Mesendoderm (in vitro differentiated cells): ENCODE results near the gene ATG9A.
A peak's percentile ranks its signal among the peaks of the same experiment; 100 is the strongest.

Experiments
- DNase-seq: peaks from one replicate; pipeline ENCODE4 v3.0.0; 2013
- H2AK5ac ChIP-seq: 2 replicates; pipeline ENCODE4 v1.6.1; 2013; ENCODE audit warnings: low read length, inconsistent platforms
- H2BK120ac ChIP-seq: 2 replicates; pipeline ENCODE4 v1.6.1; 2013; ENCODE audit warnings: low read depth, mild to moderate bottlenecking, low read length, moderate library complexity, mixed read lengths
- H2BK15ac ChIP-seq: replicated peaks from 2 replicates; pipeline ENCODE4 v1.6.1; 2013; ENCODE audit warnings: low read depth, mild to moderate bottlenecking, moderate library complexity
- H2BK5ac ChIP-seq: 2 replicates; pipeline ENCODE4 v1.6.1; 2013; ENCODE audit warnings: low read length, inconsistent platforms
- H3K18ac ChIP-seq: 2 replicates; pipeline ENCODE4 v1.6.1; 2013; ENCODE audit warnings: mild to moderate bottlenecking, low read length, mixed read lengths
- H3K23ac ChIP-seq: one replicate; pipeline ENCODE4 v1.6.1; 2013; ENCODE audit warnings: low read length
- H3K27ac ChIP-seq: 2 replicates; pipeline ENCODE4 v1.5.1; 2013; ENCODE audit warnings: low read depth, mild to moderate bottlenecking, inconsistent platforms, low read length, moderate library complexity
- H3K27me3 ChIP-seq: 2 replicates; pipeline ENCODE4 v1.6.1; 2013; ENCODE audit warnings: low read length, control low read depth, mild to moderate bottlenecking, inconsistent platforms; ENCODE audit not compliant: insufficient read depth, poor library complexity
- H3K36me3 ChIP-seq: 2 replicates; pipeline ENCODE4 v1.6.1; 2013; ENCODE audit warnings: low read length, inconsistent platforms; ENCODE audit not compliant: control insufficient read depth, insufficient read depth
- H3K4ac ChIP-seq: one replicate; pipeline ENCODE4 v1.6.1; 2013; ENCODE audit warnings: low read depth, mild to moderate bottlenecking, low read length, moderate library complexity
- H3K4me1 ChIP-seq: 2 replicates; pipeline ENCODE4 v1.6.1; 2013; ENCODE audit warnings: low read depth, low read length, inconsistent platforms; ENCODE audit not compliant: control insufficient read depth
- H3K4me2 ChIP-seq: 2 replicates; pipeline ENCODE4 v1.6.1; 2013; ENCODE audit warnings: low read length
- H3K4me3 ChIP-seq: 2 replicates; pipeline ENCODE4 v1.5.1; 2013; ENCODE audit warnings: mild to moderate bottlenecking, low read length
- H3K56ac ChIP-seq: one replicate; pipeline ENCODE4 v1.6.1; 2013; ENCODE audit warnings: low read length
- H3K79me1 ChIP-seq: 2 replicates; pipeline ENCODE4 v1.6.1; 2013; ENCODE audit warnings: low read length, inconsistent platforms
- H3K79me2 ChIP-seq: 2 replicates; pipeline ENCODE4 v1.6.1; 2013; ENCODE audit warnings: mild to moderate bottlenecking, low read length; ENCODE audit not compliant: control insufficient read depth, insufficient read depth
- H3K9ac ChIP-seq: 2 replicates; pipeline ENCODE4 v1.6.1; 2013; ENCODE audit warnings: low read length, inconsistent platforms
- H4K5ac ChIP-seq: one replicate; pipeline ENCODE4 v1.6.1; 2013; ENCODE audit warnings: low read length
- H4K8ac ChIP-seq: one replicate; pipeline ENCODE4 v1.6.1; 2013; ENCODE audit warnings: low read depth, mild to moderate bottlenecking, control low read depth, low read length, moderate library complexity
- WGBS: extraction: QIAGEN DNeasy Blood & Tissue Kit; methylation state at CpG from one replicate; pipeline ENCODE4 v1.1.7; 2013; ENCODE audit warnings: low lambda C conversion rate, missing lambda C conversion rate; ENCODE audit not compliant: insufficient coverage; ENCODE audit errors: extremely low coverage; 5-methylcytosine and 5-hydroxymethylcytosine counted together

The ATG9A gene

DNA sequence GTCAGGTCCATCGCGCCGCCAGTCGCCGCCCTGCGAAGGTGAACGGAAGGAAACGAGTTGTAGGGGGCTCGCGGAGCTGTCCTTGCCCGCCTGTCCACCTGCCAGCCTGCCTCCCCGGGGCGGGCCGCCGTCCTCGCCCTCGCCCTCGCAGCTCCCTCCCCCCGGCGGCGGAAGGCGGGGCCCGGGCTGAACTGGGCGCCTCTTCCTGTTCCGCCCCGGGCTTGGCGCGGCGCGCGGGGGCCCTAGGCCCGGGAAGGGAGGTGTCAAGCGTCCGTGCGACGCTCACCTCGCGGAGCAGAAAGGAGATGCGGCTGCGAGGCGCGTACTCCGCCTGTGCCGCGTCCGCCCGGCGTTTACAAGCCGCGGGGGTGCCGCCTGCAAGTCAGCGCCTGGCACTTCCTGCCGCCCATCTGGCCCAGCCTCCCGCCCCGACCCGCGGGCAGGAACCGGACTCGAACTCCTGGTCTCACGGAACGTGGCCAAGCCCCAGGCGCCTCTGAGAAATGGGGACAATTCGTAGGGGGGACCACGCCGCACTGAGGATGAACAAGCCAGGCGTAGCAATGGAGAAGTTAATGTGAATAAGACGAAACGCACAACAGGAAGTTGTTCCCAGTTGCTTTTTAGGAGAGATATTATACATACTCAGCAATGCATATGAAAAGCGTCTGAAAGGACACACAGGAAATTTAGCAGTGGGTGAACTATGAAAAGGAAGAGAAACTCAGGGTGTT is 52.5 kb downstream of the ATG9A start, which contains the start of gene CNPPD1:
CNPPD1 (minus strand) TSS at position 108 of the 734 bp plus-strand sequence; CDS start at position 11, 97 bp downstream.
- Histone ChIP-seq H3K27ac (peak within 1 kb of the TSS; percentile 90), H2BK5ac (peak within 1 kb of the TSS; percentile 89), H3K79me2 (peaks cover 2% of the 10 kb centered on the region), H3K27me3 (no peaks in the 10 kb centered on the region), H3K23ac (no peak within 1 kb of the TSS), H3K56ac (peak within 1 kb of the TSS; percentile 83), H3K4me1 (peaks cover 3% of the 10 kb centered on the region), H3K79me1 (peaks cover 15% of the 10 kb centered on the region), H2BK120ac (no peak within 1 kb of the TSS), H3K36me3 (peaks cover 1% of the 10 kb centered on the region), H3K9ac (peak within 1 kb of the TSS; percentile 98), H3K4ac (peak within 1 kb of the TSS; percentile 8), H3K4me3 (peak within 1 kb of the TSS; percentile 95), H3K18ac (peak within 1 kb of the TSS; percentile 70), H2AK5ac (no peak within 1 kb of the TSS), H3K4me2 (peak within 1 kb of the TSS; percentile 97), H4K8ac (no peak within 1 kb of the TSS), H2BK15ac (no peak within 1 kb of the TSS), H4K5ac (no peak within 1 kb of the TSS)
- WGBS, result no CpG with 5 or more reads among the region's 69 CpGs
- DNase-seq, result peak; percentile 88

DNA sequence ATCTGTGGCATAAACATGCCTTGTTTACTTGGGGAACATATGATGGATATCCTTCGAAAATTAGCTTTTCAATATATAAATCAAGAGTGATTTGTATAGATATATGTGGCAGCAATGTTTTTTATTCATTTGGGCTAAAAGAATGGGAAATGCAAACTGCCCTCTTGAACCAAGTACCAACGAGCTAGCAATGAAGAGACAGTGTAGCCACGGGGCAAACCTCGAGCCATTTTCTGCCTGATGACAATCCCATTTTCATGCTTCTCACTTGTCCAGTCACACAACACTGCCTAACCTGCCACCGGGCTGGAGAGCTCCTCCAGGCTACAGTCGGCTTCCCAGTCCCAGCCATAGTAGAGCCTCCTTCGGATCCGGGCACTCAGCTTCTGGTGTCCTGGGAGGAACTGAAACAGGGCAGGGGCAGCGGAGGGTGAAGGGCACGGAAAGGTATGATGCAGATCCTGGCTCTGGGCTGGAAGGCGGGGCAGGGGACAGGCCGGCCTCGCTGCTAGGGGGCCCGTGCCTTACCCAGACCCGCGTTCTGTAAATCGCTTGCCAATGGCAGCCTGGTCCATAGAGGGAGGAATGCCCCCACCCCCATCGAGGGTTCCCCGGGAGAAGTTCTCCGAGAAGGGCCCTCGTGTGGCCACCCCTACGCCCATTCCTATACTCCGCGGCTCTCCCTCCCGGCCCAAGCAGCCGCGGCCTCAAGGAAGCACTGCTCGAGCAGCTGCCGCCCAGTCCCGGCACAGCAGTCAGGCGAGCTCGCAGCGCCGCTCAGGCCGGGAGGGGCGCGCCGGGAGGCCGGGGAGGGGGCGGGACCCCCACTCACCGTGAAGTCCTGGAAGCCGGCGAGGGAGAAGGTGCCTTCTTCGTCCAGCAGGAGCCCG is 53.3 kb downstream of the ATG9A start:
- peak overlapping the region; percentile 83 for H3K56ac ChIP-seq
- peaks cover 1% of the 10 kb centered on the region for H3K36me3 ChIP-seq
- no peak overlapping the region for H3K4ac ChIP-seq
- peak overlapping the region; percentile 97 for H3K4me2 ChIP-seq
- peak overlapping the region; percentile 70 for H3K18ac ChIP-seq
- no peak overlapping the region for H4K5ac ChIP-seq
- H2AK5ac ChIP-seq, result no peak overlapping the region
- peak overlapping the region; percentile 95 for H3K4me3 ChIP-seq
- peak overlapping the region; percentile 79 for H3K27ac ChIP-seq
- H4K8ac ChIP-seq, result no peak overlapping the region
- H3K4me1 ChIP-seq, result peaks cover 3% of the 10 kb centered on the region
- H2BK15ac ChIP-seq, result no peak overlapping the region
- H2BK5ac ChIP-seq, result no peak overlapping the region
- no peak overlapping the region for H2BK120ac ChIP-seq
- H3K27me3 ChIP-seq, result no peaks in the 10 kb centered on the region
- H3K9ac ChIP-seq, result peak overlapping the region; percentile 98
- peaks cover 2% of the 10 kb centered on the region for H3K79me2 ChIP-seq
- H3K23ac ChIP-seq, result no peak overlapping the region
- DNase-seq, result peak; percentile 70
- peaks cover 15% of the 10 kb centered on the region for H3K79me1 ChIP-seq
- WGBS, result no CpG with 5 or more reads among the region's 45 CpGs

DNA sequence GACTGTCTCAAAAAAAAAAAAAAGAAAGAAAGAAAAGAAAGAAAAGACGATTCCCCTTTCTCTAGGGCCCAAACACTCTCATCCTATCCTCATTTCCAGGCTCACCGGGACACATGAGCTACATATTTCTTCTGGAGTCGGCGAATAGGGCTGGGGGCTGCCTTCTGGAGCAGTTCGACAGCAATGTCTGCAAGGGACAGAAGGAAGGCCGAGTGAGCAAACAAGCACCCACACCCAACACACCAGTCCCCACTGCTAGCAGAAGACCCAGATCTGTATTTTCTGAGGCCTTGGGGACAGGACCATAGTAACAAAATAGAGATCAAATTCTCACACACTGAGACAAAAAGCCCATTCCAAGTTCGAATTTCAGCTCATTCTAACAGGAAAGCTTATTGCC is 54.0 kb downstream of the ATG9A start:
- peaks cover 15% of the 10 kb centered on the region for H3K79me1 ChIP-seq
- H3K4me3 ChIP-seq, result no peak overlapping the region
- no peak overlapping the region for H2BK120ac ChIP-seq
- H3K79me2 ChIP-seq, result peaks cover 2% of the 10 kb centered on the region
- no peak overlapping the region for H3K4ac ChIP-seq
- no CpG with 5 or more reads among the region's 7 CpGs for WGBS
- H4K8ac ChIP-seq, result no peak overlapping the region
- H4K5ac ChIP-seq, result no peak overlapping the region
- no peak overlapping the region for H3K18ac ChIP-seq
- no peaks in the 10 kb centered on the region for H3K27me3 ChIP-seq
- no peak overlapping the region for H2BK15ac ChIP-seq
- H3K9ac ChIP-seq, result no peak overlapping the region
- H3K36me3 ChIP-seq, result peaks cover 1% of the 10 kb centered on the region
- H2BK5ac ChIP-seq, result no peak overlapping the region
- H3K4me1 ChIP-seq, result peaks cover 3% of the 10 kb centered on the region
- no peak overlapping the region for H3K4me2 ChIP-seq
- H3K23ac ChIP-seq, result no peak overlapping the region
- H3K56ac ChIP-seq, result no peak overlapping the region
- DNase-seq, result no peak
- H3K27ac ChIP-seq, result no peak overlapping the region
- H2AK5ac ChIP-seq, result no peak overlapping the region

DNA sequence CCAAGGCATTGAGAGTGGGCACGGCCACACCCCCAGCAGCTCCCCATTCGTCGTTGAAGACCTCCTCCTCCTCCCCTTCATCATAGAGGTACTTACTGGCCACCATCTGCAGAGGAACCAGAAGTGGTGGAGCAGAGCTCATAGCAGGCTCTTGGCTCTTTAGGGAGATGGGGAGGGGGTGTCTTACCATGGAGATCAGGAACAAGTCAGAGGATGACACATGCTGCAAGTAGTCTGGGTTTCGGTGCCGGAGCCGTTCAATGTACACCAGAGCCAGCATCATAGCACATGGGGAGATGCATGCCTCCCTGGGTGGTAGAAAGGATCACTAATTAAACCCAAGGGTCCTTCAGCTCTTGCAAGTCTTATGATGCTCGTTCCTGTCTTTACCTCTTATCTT is 54.6 kb downstream of the ATG9A start:
- Histone ChIP-seq H3K36me3 (no peaks in the 10 kb centered on the region), H4K5ac (no peak overlapping the region), H2BK15ac (no peak overlapping the region), H3K4ac (no peak overlapping the region), H3K9ac (no peak overlapping the region), H3K4me1 (peaks cover 3% of the 10 kb centered on the region), H3K27ac (no peak overlapping the region), H3K27me3 (no peaks in the 10 kb centered on the region), H3K79me1 (peaks cover 11% of the 10 kb centered on the region), H3K79me2 (peaks cover 2% of the 10 kb centered on the region), H2BK5ac (no peak overlapping the region), H3K56ac (no peak overlapping the region), H2AK5ac (no peak overlapping the region), H3K23ac (no peak overlapping the region), H3K18ac (no peak overlapping the region), H4K8ac (no peak overlapping the region), H3K4me2 (no peak overlapping the region), H3K4me3 (no peak overlapping the region), H2BK120ac (no peak overlapping the region)
- no CpG with 5 or more reads among the region's 7 CpGs for WGBS
- DNase-seq, result no peak

DNA sequence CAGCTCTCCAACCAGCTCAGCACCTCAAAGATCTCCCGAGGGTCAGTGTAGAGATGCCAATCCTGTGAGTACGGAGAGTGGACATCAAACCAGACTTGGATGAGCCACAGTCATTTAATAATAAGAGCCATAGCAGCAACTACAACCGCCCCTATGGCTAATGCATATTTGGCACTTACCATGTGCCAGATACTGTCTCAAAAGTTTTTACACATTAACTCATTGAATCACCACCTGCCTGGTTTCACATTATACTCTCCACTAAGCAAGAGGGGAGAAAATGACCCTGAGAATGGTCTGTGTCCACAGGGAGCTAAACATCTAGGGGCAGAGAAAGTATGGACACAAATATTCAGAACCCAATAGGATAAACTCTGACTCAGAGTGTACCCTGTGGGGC is 55.3 kb downstream of the ATG9A start:
- WGBS, result no CpG with 5 or more reads among the region's 3 CpGs
- Histone ChIP-seq H4K5ac (no peak overlapping the region), H3K27me3 (no peaks in the 10 kb centered on the region), H4K8ac (no peak overlapping the region), H3K4me2 (no peak overlapping the region), H3K18ac (no peak overlapping the region), H3K4ac (no peak overlapping the region), H2BK120ac (no peak overlapping the region), H3K9ac (no peak overlapping the region), H3K79me2 (peaks cover 2% of the 10 kb centered on the region), H3K79me1 (peaks cover 7% of the 10 kb centered on the region), H3K27ac (no peak overlapping the region), H3K23ac (no peak overlapping the region), H3K56ac (no peak overlapping the region), H2AK5ac (no peak overlapping the region), H3K4me3 (no peak overlapping the region), H2BK5ac (no peak overlapping the region), H3K36me3 (no peaks in the 10 kb centered on the region), H3K4me1 (peaks cover 3% of the 10 kb centered on the region), H2BK15ac (no peak overlapping the region)
- DNase-seq, result no peak
